K562 (cell line): ENCODE measurements around the gene SLC25A53. TPM values are rescaled to one million over a fixed set of nuclear protein-coding genes. Genes with fewer than 3 reads are reported as not detected.

Experiments
- CAMTA2 ChIP-seq: fragments of 250-450 bp; sonication (Bioruptor Pico); conservative IDR thresholded peaks from 2 replicates; pipeline ENCODE4 v1.5.1; 2022
- CBFB ChIP-seq: sonication (generic); formaldehyde crosslinking; IDR thresholded peaks from 2 replicates; pipeline ENCODE4 v1.4.0; 2020; ENCODE audit warnings: mild to moderate bottlenecking, missing genetic modification reagents
- CHD4 ChIP-seq: fragments of 200-600 bp; sonication (generic); IDR thresholded peaks from 3 replicates; pipeline ENCODE4 v1.6.1; 2012; ENCODE audit warnings: low read depth, mild to moderate bottlenecking, mixed read lengths, low read length, inconsistent platforms; ENCODE audit not compliant: insufficient read depth, insufficient replicate concordance, poor library complexity, severe bottlenecking
- FOXA3 ChIP-seq, 2 experiments: fragments of 450-650 bp in 1 of 2; sonication (generic) in 1 of 2; formaldehyde crosslinking; IDR thresholded peaks in 1 of 2; conservative IDR thresholded peaks in 1 of 2; 2 replicates each; pipeline versions ENCODE4 v1.4.0 to v1.8.0; 2020 to 2022; ENCODE audit warnings: mild to moderate bottlenecking in 2 of 2, missing genetic modification reagents in 1 of 2
- HNRNPLL ChIP-seq: fragments of 200-400 bp; formaldehyde crosslinking; IDR thresholded peaks from 2 replicates; pipeline ENCODE4 v1.6.1; 2017; ENCODE audit warnings: low read length, low read depth, mild to moderate bottlenecking; ENCODE audit not compliant: poor library complexity, severe bottlenecking
- KAT8 ChIP-seq: fragments of 450-650 bp; IDR thresholded peaks from 2 replicates; pipeline ENCODE4 v1.6.1; 2016; ENCODE audit warnings: low read depth, mild to moderate bottlenecking
- KDM5B ChIP-seq: fragments of 200-600 bp; sonication (generic); IDR thresholded peaks from 2 replicates; pipeline ENCODE4 v1.6.1; 2012; ENCODE audit warnings: low read depth, mild to moderate bottlenecking, moderate library complexity, low read length, control low read depth, inconsistent platforms; ENCODE audit not compliant: insufficient replicate concordance
- MECOM ChIP-seq: fragments of 250-450 bp; sonication (Bioruptor Pico); IDR thresholded peaks from 2 replicates; pipeline ENCODE4 v1.8.0; 2022; ENCODE audit warnings: inconsistent platforms
- OTX1 ChIP-seq: fragments of 450-650 bp; formaldehyde crosslinking; IDR thresholded peaks from 2 replicates; pipeline ENCODE4 v1.4.0; 2022; ENCODE audit warnings: mild to moderate bottlenecking
- RBFOX2 ChIP-seq: fragments of 200-400 bp; formaldehyde crosslinking; IDR thresholded peaks from 2 replicates; pipeline ENCODE4 v1.6.1; 2017; ENCODE audit warnings: low read depth, mild to moderate bottlenecking, low read length, moderate library complexity
- U2AF2 ChIP-seq: fragments of 200-400 bp; formaldehyde crosslinking; optimal IDR thresholded peaks from 2 replicates; pipeline ENCODE3; 2017; ENCODE audit warnings: low read depth, mild to moderate bottlenecking, low read length
- ZBTB8A ChIP-seq: fragments of 450-650 bp; IDR thresholded peaks from 2 replicates; pipeline ENCODE4 v1.6.1; 2018; ENCODE audit warnings: mild to moderate bottlenecking, moderate library complexity; ENCODE audit not compliant: partially characterized antibody
- ZNF140 ChIP-seq: fragments of 250-450 bp; sonication (Bioruptor Pico); IDR thresholded peaks from 2 replicates; pipeline ENCODE4 v1.8.0; 2021; ENCODE audit warnings: moderate library complexity, mild to moderate bottlenecking, inconsistent platforms
- polyA plus RNA-seq, 8 experiments: library from polyadenylated mRNA; depleted of rRNA in 4 of 8; stranded (reverse) in 5 of 8; unstranded in 3 of 8; fragments of >200 nt; fragmentation: Nextera tagmentation in 2 of 8; fragmentation: Illumina TruSeq in 1 of 8; extraction: Ambion mirVana in 2 of 8; extraction: Trizol in 1 of 8; gene quantifications; 2 replicates each; pipeline versions ENCODE4 v1.2.1 to v1.2.3, GENCODE V29; 2011 to 2014; ENCODE audit warnings: inconsistent platforms in 1 of 8, missing spikeins in 1 of 8
- total RNA-seq, 7 experiments: library from RNA; depleted of rRNA in 6 of 7; stranded (reverse); fragments of >200 nt in 6 of 7; fragmentation: Illumina TruSeq in 2 of 7; extraction: Trizol in 2 of 7; gene quantifications; 2 replicates each; pipeline versions ENCODE4 v1.2.1 to v1.2.3, GENCODE V29; 2011 to 2021; ENCODE audit warnings: low replicate concordance in 1 of 7
- TF ChIP-seq, protein P1 (sequence below): IDR thresholded peaks from 2 replicates; pipeline ENCODE4 v1.6.1; 2011; ENCODE audit not compliant: insufficient read length; ENCODE audit errors: extremely low read depth
- TF ChIP-seq, protein P2 (sequence below), 2 experiments: fragments of 450-650 bp in 1 of 2; sonication (generic) in 1 of 2; formaldehyde crosslinking in 1 of 2; IDR thresholded peaks in 1 of 2; conservative IDR thresholded peaks in 1 of 2; 2 replicates each; pipeline versions ENCODE4 v1.6.1 to v1.8.1; 2016 to 2023; ENCODE audit warnings: mild to moderate bottlenecking in 2 of 2, moderate library complexity in 2 of 2, inconsistent platforms in 1 of 2, missing genetic modification reagents in 1 of 2
- TF ChIP-seq, protein P3 (sequence below): fragments of 250-450 bp; sonication (Bioruptor Pico); IDR thresholded peaks from 2 replicates; pipeline ENCODE4 v1.5.0; 2020; ENCODE audit warnings: mild to moderate bottlenecking
- TF ChIP-seq, protein P4 (sequence below): sonication (generic); formaldehyde crosslinking; IDR thresholded peaks from 2 replicates; pipeline ENCODE4 v1.8.1; 2022; ENCODE audit warnings: missing genetic modification reagents

Gene SLC25A53
- total and polyA plus RNA-seq, 9 of the 15 experiments (the other 6 are each of a cell fraction or from before 2014, with no cell fraction given), result 2.4 to 8.6 (median 5.6) TPM

DNA sequence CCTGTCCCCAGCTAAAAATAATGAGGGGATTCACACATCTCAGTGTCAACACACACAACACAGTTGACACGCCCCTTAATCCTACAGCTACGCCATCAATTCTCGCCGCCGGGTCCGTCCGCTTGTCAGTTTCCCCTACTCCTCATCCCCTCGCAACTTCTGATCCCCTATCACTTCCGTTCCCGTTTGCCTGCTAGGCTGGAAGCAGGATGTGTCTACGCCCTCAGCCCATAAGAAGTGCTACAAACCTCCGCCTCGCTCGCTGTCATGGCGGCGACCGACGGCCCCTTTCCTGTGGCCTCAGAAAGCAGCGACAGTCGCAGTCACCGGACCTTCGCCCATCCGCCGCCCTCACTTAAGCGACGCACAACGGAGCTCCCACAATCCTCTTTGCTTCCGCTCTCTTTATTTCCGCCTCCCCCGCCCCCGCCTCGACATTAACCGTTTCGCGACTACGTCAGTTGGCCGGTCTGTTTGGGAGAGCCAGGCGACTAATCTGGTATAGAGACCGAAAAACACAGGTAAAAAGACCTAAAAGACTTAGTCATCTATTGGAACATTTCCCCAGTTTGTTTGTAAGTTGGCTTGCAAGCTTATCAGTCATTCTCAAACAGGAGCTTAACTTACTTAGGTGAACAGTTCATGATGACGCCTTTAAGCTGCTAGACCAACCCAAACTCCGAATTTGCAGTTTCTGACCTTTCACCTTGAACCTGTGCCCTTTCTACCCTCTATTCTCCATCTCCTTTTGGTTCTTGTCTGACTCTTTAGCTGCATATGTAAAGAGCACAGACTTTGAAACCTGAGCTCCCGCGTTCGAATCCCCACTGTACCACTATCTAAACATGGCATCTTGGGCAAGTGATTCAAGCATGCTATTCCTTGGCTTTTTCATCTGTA is at the start of gene SLC25A53 (continued):
- peak; percentile 59 for TF ChIP-seq KDM5B
- TF ChIP-seq RBFOX2, result peak; percentile 88
- no peak for TF ChIP-seq CHD4
- TF ChIP-seq CAMTA2 (CRISPR knock-in tag), result no peak
- TF ChIP-seq CBFB (CRISPR knock-in tag), result no peak
- TF ChIP-seq HNRNPLL, result peak; percentile 30
- TF ChIP-seq KAT8, result peak; percentile 81; the same call in 1 of the 2 replicates
- no peak for TF ChIP-seq OTX1 (CRISPR knock-in tag)
- TF ChIP-seq, protein P1, sequence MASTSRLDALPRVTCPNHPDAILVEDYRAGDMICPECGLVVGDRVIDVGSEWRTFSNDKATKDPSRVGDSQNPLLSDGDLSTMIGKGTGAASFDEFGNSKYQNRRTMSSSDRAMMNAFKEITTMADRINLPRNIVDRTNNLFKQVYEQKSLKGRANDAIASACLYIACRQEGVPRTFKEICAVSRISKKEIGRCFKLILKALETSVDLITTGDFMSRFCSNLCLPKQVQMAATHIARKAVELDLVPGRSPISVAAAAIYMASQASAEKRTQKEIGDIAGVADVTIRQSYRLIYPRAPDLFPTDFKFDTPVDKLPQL, result no peak
- TF ChIP-seq, protein P2, sequence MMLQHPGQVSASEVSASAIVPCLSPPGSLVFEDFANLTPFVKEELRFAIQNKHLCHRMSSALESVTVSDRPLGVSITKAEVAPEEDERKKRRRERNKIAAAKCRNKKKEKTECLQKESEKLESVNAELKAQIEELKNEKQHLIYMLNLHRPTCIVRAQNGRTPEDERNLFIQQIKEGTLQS (IDR thresholded peaks at IDR 0.05), result no peak
- TF ChIP-seq, protein P2 (CRISPR knock-in tag; conservative IDR thresholded peaks at IDR 0.05), result no peak
- TF ChIP-seq ZBTB8A, result no peak
- no peak for TF ChIP-seq ZNF140 (CRISPR knock-in tag)
- no peak for TF ChIP-seq FOXA3 (CRISPR knock-in tag; conservative IDR thresholded peaks at IDR 0.05 in 1 of 2, IDR thresholded peaks at IDR 0.05 in 1 of 2)
- no peak for TF ChIP-seq U2AF2
- TF ChIP-seq, protein P3, sequence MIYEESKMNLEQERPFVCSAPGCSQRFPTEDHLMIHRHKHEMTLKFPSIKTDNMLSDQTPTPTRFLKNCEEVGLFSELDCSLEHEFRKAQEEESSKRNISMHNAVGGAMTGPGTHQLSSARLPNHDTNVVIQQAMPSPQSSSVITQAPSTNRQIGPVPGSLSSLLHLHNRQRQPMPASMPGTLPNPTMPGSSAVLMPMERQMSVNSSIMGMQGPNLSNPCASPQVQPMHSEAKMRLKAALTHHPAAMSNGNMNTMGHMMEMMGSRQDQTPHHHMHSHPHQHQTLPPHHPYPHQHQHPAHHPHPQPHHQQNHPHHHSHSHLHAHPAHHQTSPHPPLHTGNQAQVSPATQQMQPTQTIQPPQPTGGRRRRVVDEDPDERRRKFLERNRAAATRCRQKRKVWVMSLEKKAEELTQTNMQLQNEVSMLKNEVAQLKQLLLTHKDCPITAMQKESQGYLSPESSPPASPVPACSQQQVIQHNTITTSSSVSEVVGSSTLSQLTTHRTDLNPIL (CRISPR knock-in tag), result no peak
- TF ChIP-seq MECOM (CRISPR knock-in tag), result no peak
- TF ChIP-seq, protein P4, sequence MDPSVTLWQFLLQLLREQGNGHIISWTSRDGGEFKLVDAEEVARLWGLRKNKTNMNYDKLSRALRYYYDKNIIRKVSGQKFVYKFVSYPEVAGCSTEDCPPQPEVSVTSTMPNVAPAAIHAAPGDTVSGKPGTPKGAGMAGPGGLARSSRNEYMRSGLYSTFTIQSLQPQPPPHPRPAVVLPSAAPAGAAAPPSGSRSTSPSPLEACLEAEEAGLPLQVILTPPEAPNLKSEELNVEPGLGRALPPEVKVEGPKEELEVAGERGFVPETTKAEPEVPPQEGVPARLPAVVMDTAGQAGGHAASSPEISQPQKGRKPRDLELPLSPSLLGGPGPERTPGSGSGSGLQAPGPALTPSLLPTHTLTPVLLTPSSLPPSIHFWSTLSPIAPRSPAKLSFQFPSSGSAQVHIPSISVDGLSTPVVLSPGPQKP, result no peak
